GM19238 (cell line): ENCODE measurements around the gene MYMX.
"Not testable (repeated sequence)": the region's sequence is repeated elsewhere in the genome, so short reads cannot be mapped to it uniquely, and the experiment has no call there.

ENCODE experiments used
- DNase-seq: peaks from one replicate; pipeline ENCODE4 v3.0.0; 2011; ENCODE audit warnings: low spot score; ENCODE audit not compliant: insufficient read length

MYMX gene

DNA sequence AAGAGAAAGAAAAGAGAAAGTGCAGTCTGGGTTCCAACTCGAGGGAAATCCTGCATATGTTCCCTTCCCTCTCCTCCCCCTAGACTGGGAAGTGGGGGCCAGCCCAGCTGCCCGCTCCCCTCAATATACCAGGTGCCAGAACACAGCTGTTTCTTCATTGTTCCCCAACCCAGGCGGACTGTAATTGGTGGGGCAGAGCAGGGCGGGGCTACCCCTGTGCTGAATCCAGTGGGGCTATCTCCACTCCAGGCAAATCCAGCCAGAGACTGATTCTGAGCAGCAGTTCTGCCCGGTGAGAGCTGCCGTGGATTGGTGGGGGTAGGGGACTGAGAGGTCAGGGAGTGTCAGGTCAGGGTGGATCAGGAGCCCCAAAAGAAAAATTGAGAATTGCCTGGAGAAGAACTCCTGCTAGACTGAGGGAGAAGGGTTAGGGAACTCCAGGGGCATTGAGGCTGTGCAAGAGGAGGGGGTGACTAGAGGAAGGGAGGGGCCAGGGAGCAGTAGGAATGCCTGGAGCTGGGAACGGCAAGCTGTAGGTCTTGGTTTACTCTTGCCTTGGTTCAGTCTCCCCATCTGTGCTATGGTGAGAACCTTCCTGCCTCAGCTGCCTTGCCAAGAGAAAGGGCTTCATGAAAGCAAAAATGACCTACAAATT, at the start of gene MYMX:
Gene MYMX, plus strand, starts transcription at position 250 of the 655 bp plus-strand sequence. CDS start 546 bp downstream, outside the sequence.
- no peak for DNase-seq

GRCh38 chr6:44167567-44167966, 49.2 kb upstream of the MYMX start:
- DNase-seq = no peak

DNA sequence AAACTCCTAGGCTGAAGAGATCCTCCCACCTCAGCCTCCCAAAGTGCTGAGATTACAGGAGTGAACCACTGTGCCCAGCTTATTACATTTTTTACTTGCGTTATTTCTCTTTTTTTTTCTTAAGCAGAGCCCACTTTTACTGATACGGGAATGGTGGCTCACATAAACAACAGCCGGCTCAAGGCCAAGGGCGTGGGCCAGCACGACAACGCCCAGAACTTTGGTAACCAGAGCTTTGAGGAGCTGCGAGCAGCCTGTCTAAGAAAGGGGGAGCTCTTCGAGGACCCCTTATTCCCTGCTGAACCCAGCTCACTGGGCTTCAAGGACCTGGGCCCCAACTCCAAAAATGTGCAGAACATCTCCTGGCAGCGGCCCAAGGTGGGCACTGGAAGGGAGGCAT, 47.6 kb upstream of the MYMX start:
- no peak for DNase-seq

DNA sequence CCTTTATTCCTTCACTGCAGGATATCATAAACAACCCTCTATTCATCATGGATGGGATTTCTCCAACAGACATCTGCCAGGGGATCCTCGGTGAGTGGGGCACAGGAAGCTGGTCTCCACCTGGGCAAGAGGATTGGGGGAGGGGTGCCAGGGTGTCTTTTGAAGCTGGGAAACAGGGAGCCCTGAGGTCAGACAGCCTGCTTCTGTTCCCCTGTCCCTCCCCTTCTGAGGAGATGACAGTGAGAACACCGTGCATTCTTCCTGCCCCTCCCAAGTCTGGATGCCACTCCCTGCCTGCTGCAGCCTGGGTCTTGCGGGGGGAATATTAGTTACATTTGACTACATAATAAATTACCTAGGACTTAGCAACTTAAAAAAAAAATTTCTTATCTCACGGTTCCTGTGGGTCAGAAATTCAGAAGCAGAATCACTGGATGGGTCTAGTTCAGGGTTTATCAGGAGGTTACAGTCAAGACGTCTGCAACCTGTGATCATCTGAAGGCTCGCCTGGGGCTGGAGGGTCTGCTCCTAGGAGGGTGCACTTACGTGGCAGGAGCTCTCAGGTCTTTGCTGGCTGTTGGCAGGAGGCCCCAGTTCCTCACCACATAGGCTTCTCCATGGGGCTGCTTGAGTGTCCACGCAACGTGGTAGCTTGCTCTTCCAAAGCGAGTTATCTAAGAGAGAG, 46.7 kb upstream of the MYMX start:
- no peak for DNase-seq

- no peak for DNase-seq
Measured at GRCh38 chr6:44171899-44172546, 44.7 kb upstream of the MYMX start.

GRCh38 chr6:44172731-44173500, 43.8 kb upstream of the MYMX start:
- peak; percentile 85 for DNase-seq

DNA sequence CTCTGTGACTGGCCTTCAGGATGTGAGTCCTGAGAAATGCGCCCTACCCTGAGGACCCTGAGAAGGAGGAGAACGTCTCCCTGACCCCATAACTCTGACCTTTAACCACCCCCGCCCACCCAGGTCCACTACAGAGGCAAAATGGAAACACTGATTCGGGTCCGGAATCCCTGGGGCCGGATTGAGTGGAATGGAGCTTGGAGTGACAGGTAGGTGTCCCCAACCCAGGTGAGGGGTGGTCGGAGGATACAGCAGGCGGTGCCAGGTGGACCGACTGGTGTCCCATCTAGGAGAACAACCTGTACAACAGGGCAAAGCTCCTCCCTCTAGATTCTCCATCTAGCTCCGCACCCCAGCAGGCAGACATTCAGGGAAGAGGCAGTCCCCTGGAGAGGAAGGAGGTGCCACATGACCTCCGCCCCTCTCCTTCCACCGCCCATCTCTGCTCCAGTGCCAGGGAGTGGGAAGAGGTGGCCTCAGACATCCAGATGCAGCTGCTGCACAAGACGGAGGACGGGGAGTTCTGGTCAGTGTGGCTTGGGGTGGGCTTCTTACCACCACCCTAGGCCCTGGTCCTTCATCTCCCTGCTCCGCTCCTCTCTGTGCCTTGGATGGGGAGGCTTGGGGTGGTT, 40.5 kb upstream of the MYMX start:
- DNase-seq = no peak

DNA sequence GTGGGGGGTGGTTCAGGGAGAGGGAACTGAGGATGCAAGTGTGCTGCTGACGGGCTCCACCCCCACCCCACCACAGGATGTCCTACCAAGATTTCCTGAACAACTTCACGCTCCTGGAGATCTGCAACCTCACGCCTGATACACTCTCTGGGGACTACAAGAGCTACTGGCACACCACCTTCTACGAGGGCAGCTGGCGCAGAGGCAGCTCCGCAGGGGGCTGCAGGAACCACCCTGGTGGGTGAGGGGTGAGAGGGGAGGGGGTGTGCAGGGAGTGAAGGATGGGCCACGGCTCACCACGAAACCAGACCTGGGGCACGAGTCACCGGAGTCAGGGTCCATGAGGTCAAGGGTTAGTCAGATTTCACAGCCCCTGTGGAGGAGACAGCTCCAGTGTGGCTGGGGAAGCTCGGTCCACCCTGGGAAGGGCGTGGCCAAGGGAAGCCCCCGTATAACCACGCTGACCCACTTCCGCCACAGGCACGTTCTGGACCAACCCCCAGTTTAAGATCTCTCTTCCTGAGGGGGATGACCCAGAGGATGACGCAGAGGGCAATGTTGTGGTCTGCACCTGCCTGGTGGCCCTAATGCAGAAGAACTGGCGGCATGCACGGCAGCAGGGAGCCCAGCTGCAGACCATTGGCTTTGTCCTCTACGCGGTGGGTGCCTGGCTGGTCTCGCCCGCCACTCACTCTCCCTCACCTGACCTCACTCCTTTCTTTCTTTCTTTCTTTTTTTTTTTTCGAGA, 39.8 kb upstream of the MYMX start:
- DNase-seq = peak; percentile 60

- DNase-seq = no peak
Measured at GRCh38 chr6:44177691-44178423, 38.9 kb upstream of the MYMX start.

- DNase-seq = no peak
Measured at GRCh38 chr6:44178424-44179071, 38.2 kb upstream of the MYMX start.

DNA sequence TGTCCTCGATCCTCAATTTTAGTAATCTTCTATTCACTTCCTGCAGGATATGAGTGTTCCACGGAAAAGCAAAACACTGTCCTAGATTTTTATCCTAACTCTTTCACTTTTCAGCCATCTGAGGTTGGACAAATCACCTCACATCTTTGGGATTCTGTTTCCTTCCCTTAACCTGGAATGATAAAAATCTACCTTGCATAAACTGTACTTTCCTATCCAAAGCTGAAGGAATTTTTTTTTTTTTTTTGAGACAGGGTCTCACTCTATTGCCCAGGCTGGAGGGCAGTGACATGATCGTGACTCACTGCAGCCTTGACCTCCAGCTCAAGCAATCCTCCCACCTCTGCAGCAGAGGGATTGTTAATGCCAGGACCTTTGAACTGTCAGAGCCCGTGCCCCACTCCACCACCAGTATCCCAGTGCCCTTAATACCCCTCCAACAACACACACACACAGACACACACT, 37.6 kb upstream of the MYMX start:
- DNase-seq = no peak

DNA sequence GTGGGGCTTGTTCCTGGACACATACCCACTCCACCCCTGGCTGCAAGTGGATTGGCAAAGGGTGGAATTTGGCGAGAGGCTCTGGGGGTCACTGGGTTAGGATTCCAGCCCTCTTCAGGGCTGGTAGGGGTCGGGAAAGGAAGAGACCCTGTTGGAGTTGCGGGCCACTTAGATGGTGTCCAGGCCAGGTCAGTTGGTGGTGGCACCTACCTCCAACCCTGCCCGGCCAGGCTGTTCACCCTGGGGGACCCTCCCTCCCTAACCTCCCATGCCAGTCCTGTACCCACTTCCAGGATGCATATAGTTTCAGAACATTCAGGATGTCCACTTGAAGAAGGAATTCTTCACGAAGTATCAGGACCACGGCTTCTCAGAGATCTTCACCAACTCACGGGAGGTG, 37.1 kb upstream of the MYMX start:
- DNase-seq = no peak

DNA sequence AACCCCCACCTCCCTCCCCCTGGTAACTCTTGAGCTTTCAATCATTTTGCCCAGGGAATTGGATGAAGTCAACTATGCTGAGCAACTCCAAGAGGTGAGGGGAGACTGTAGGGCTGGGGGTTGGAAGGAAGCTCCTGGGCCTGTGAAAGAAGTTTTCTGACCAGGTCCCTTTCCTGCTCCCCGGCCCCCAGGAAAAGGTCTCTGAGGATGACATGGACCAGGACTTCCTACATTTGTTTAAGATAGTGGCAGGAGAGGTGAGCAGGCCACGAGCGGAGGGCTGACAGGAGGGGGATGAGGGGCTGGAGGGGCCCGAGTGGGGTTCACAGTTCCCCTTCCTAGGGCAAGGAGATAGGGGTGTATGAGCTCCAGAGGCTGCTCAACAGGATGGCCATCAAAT, 36.3 kb upstream of the MYMX start:
- no peak for DNase-seq

GRCh38 chr6:44180886-44181285, 35.8 kb upstream of the MYMX start:
- no peak for DNase-seq

DNA sequence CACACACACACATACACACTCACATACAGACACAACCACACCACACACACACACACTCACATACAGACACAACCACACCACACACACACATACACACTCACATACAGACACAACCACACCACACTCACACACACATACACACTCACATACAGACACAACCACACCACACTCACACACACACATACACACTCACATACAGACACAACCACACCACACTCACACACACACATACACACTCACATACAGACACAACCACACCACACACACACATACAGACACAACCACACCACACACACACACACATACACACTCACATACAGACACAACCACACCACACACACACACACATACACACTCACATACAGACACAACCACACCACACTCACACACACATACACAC, 34.9 kb upstream of the MYMX start:
- not testable (repeated sequence) for DNase-seq

GRCh38 chr6:44182911-44183390, 33.8 kb upstream of the MYMX start:
- DNase-seq = no peak

- no peak for DNase-seq
Measured at GRCh38 chr6:44183783-44184182, 32.9 kb upstream of the MYMX start.

DNA sequence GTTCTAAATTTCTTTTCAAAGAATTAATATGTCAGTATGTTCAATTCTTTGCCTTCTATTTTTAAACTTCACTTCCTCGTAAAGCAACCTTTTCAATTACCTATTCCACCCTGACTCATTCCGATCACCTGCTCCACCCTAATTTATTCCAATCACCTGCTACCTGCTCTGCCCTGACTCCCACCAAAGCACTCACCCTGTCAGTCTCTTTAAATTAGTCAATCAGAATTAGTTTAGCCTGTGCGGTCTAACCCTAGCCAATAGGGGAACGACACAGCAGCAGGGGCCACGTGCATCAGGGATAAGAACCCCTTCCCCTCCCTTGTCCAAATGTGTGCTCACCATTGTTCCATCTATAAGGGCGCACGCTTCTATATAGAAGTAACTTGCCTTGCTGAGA, 31.4 kb upstream of the MYMX start:
- DNase-seq = not testable (repeated sequence)

DNA sequence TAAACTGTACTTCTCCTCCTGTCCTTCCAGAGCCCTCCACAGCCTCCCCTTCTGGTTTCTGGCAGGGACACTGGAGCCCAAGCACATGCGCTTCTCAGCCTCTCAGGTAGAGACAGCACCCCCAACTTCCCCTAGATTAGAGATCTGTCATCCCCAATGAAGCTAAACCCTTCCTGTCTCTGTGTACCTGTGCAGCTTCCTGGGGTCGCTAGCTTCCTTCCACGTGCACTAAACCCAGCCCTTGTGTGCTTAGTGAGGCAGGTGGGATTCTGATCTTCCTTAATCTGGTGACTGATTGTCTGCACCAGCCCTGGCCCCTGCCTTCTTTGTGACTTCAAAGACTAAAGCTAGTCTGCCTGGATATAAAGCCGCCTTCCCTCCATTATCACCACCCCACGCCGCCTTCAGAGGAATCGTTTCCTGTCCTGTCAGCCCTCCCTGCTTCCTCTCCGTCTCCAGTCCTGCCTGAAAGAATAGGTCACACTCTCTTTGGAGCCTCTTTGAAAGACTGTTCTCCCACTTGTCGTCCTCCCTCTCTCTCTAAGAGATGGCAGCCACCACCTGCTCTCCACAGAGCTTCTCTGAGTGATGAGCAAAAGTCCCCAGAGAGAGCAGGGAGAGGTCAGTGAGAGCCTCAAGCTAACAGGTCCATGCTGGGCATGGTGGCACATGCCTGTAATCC, 30.6 kb upstream of the MYMX start:
- DNase-seq = no peak
